ENCODE measurements around the gene SLC25A25. TPM values are rescaled to one million over a fixed set of nuclear protein-coding genes. Genes with fewer than 3 reads are reported as not detected.
"Not testable (repeated sequence)": the region's sequence is repeated elsewhere in the genome, so short reads cannot be mapped to it uniquely, and the experiment has no call there.

The SLC25A25 gene
- total RNA-seq, 4 donors from 2014 or later = 15.8 to 37.9 (median 24.1) TPM

GRCh38 chr9:128108269-128109049, 40.4 kb downstream of the SLC25A25 start:
- Histone ChIP-seq H3K9me3 (no peaks in the 10 kb centered on the region), H3K27ac (peak overlapping the region in 1 of 4 donors; percentile 38), H3K4me1 (peaks cover 0 to 18% (median 0%) of the 10 kb centered on the region in 3 donors), H3K27me3 (no peaks in the 10 kb centered on the region), H3K36me3 (peaks cover 23 to 76% (median 46%) of the 10 kb centered on the region in 3 donors), H3K4me3 (no peak overlapping the region)
- no peak for DNase-seq
- intact Hi-C loops (cut with DNase I) = loop anchor here (10.0 kb wide), 1 partner anchor 164 kb away; no protein-coding TSS in a partner anchor
- 79 to 89% methylated on average over 12 to 14 of the region's 15 CpGs for WGBS, 2 donors
- TF ChIP-seq, protein P1, sequence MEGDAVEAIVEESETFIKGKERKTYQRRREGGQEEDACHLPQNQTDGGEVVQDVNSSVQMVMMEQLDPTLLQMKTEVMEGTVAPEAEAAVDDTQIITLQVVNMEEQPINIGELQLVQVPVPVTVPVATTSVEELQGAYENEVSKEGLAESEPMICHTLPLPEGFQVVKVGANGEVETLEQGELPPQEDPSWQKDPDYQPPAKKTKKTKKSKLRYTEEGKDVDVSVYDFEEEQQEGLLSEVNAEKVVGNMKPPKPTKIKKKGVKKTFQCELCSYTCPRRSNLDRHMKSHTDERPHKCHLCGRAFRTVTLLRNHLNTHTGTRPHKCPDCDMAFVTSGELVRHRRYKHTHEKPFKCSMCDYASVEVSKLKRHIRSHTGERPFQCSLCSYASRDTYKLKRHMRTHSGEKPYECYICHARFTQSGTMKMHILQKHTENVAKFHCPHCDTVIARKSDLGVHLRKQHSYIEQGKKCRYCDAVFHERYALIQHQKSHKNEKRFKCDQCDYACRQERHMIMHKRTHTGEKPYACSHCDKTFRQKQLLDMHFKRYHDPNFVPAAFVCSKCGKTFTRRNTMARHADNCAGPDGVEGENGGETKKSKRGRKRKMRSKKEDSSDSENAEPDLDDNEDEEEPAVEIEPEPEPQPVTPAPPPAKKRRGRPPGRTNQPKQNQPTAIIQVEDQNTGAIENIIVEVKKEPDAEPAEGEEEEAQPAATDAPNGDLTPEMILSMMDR (IDR thresholded peaks at IDR 0.05) = no peak
- no peak for TF ChIP-seq POLR2A (IDR thresholded peaks at IDR 0.05)

DNA sequence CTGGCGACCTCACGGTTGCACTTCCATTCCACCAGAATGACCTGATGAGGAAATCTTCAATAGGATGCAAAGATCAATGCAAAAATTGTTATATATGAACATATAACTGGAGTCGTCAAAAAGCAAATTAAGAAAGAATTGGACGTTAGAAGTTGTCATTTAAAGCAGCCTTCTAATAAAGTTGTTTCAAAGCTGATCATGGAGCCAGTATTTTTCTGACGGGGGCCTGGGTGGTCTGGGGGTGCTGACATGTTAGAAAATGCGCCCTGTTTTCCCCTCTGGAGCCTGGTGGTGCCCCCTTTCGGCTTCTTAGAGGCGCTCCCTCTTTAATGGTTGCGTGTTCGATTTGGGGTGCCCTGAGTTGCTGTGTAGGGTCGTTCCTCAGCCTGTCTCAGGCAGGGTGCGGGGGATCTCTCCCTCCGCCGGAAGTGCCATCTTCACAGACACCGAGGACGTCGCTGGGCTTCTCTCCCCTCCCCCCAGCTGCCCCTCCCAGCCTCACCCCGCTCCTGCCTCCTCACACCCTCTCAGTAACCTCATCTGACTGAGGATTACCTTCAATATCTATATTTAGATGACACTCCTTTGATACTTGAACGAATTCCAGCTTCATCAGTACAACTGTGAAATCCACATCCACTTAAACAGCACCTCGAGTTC, 41.1 kb downstream of the SLC25A25 start:
- no peaks in the 10 kb centered on the region for H3K9me3 ChIP-seq
- DNase-seq = no peak
- peak overlapping the region in 2 of 4 donors; percentile 2 to 5 for H3K27ac ChIP-seq
- 69 to 71% methylated on average over 18 to 20 of the region's 20 CpGs for WGBS, 2 donors
- H3K27me3 ChIP-seq = no peaks in the 10 kb centered on the region
- H3K4me3 ChIP-seq = no peak overlapping the region
- peaks cover 28 to 76% (median 40%) of the 10 kb centered on the region in 3 donors for H3K36me3 ChIP-seq
- TF ChIP-seq, protein P1 (IDR thresholded peaks at IDR 0.05) = no peak
- TF ChIP-seq POLR2A (IDR thresholded peaks at IDR 0.05) = no peak
- H3K4me1 ChIP-seq = peaks cover 0 to 11% (median 0%) of the 10 kb centered on the region in 3 donors
- intact Hi-C loops (cut with DNase I) = loop anchor here (10.0 kb wide), 1 partner anchor 164 kb away; no protein-coding TSS in a partner anchor

GRCh38 chr9:128111726-128112125, 43.7 kb downstream of the SLC25A25 start:
- H3K27me3 ChIP-seq, H3K4me3 ChIP-seq, H3K9me3 ChIP-seq, H3K4me1 ChIP-seq, H3K27ac ChIP-seq, DNase-seq: not testable (repeated sequence)
- intact Hi-C loops (cut with DNase I) = loop anchor here (10.0 kb wide), 1 partner anchor 77 kb away; no protein-coding TSS in a partner anchor
- 75 to 84% methylated on average over 5 to 11 of the region's 12 CpGs for WGBS, 2 donors
- peaks cover 16 to 69% (median 24%) of the 10 kb centered on the region in 3 donors for H3K36me3 ChIP-seq

GRCh38 chr9:128113526-128114325, 45.7 kb downstream of the SLC25A25 start:
- no peak overlapping the region for H3K27ac ChIP-seq
- H3K36me3 ChIP-seq = peaks cover 4 to 49% (median 5%) of the 10 kb centered on the region in 3 donors
- WGBS, 2 donors = 90 to 93% methylated on average over 6 to 7 of the region's 12 CpGs
- no peak for DNase-seq
- intact Hi-C loops (cut with DNase I) = loop anchor here (10.0 kb wide), 1 partner anchor 79 kb away; no protein-coding TSS in a partner anchor
- H3K9me3 ChIP-seq = no peaks in the 10 kb centered on the region
- no peaks in the 10 kb centered on the region for H3K27me3 ChIP-seq
- peaks cover 0 to 19% (median 5%) of the 10 kb centered on the region in 3 donors for H3K4me1 ChIP-seq
- H3K4me3 ChIP-seq = no peak overlapping the region
- no peak for TF ChIP-seq POLR2A (IDR thresholded peaks at IDR 0.05)
- TF ChIP-seq, protein P1 (IDR thresholded peaks at IDR 0.05) = no peak

Measured in esophagus squamous epithelium (tissue), 5 donors.